ENCODE results near the gene PDGFD.

Gene PDGFD

DNA sequence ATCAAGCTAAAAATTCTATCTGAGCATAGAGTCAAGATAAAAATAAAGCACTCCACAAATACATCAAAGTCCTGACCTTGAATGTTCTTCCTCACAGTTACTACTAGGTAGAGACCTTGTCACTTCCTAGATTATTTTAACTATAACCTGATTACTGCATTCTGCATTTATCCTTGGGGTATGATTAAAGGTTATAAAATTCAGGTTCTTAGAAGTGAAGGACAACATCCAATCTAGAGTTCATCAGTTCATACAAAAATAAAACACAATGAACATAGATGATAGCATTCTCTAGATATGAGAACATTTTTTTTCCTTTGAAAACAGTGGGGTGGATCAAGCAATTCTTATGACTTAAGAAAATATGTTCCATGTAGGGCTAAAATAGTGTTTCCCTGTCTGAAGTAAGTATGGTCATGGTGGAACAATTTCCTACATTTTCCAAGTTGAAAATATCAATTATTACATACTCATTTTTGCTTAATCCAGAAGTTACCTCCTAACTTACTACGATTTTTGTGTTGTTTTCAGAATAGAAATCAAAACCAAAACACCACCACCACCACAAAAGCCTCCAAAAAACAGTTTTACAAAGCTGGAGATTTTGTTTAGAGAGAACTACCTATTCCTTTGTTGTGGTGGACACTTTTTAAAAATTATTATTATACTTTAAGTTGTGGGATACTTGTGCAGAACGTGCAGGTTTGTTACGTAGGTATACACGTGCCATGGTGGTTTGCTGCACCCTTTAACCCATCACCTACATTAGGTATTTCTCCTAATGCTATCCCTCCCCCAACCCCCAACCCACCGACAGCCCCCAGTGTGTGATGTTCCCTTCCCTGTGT, 239.6 kb downstream of the PDGFD start:
- TF ChIP-seq NFIC (IDR thresholded peaks at IDR 0.05) (no peak), FOXM1 (IDR thresholded peaks at IDR 0.05; ENCODE audit: borderline replicate concordance, low read depth) (no peak), ZBTB7A (IDR thresholded peaks at IDR 0.05; ENCODE audit: low read depth) (no peak), TEAD4 (IDR thresholded peaks at IDR 0.05) (no peak), TCF12 (IDR thresholded peaks at IDR 0.05; ENCODE audit: low read depth) (no peak), CREB1 (IDR thresholded peaks at IDR 0.05; ENCODE audit: low read depth) (no peak), EP300 (IDR thresholded peaks at IDR 0.05; ENCODE audit: borderline replicate concordance) (no peak), YY1 (IDR thresholded peaks at IDR 0.05; ENCODE audit: low read depth) (no peak), CEBPB (IDR thresholded peaks at IDR 0.05) (no peak), RAD21 (IDR thresholded peaks at IDR 0.05; ENCODE audit: low read depth) (no peak)
- TF ChIP-seq, protein P1, sequence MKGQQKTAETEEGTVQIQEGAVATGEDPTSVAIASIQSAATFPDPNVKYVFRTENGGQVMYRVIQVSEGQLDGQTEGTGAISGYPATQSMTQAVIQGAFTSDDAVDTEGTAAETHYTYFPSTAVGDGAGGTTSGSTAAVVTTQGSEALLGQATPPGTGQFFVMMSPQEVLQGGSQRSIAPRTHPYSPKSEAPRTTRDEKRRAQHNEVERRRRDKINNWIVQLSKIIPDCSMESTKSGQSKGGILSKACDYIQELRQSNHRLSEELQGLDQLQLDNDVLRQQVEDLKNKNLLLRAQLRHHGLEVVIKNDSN (IDR thresholded peaks at IDR 0.05): no peak
- TF ChIP-seq, protein P2, sequence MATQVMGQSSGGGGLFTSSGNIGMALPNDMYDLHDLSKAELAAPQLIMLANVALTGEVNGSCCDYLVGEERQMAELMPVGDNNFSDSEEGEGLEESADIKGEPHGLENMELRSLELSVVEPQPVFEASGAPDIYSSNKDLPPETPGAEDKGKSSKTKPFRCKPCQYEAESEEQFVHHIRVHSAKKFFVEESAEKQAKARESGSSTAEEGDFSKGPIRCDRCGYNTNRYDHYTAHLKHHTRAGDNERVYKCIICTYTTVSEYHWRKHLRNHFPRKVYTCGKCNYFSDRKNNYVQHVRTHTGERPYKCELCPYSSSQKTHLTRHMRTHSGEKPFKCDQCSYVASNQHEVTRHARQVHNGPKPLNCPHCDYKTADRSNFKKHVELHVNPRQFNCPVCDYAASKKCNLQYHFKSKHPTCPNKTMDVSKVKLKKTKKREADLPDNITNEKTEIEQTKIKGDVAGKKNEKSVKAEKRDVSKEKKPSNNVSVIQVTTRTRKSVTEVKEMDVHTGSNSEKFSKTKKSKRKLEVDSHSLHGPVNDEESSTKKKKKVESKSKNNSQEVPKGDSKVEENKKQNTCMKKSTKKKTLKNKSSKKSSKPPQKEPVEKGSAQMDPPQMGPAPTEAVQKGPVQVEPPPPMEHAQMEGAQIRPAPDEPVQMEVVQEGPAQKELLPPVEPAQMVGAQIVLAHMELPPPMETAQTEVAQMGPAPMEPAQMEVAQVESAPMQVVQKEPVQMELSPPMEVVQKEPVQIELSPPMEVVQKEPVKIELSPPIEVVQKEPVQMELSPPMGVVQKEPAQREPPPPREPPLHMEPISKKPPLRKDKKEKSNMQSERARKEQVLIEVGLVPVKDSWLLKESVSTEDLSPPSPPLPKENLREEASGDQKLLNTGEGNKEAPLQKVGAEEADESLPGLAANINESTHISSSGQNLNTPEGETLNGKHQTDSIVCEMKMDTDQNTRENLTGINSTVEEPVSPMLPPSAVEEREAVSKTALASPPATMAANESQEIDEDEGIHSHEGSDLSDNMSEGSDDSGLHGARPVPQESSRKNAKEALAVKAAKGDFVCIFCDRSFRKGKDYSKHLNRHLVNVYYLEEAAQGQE (IDR thresholded peaks at IDR 0.05; ENCODE audit: low read depth): no peak

DNA sequence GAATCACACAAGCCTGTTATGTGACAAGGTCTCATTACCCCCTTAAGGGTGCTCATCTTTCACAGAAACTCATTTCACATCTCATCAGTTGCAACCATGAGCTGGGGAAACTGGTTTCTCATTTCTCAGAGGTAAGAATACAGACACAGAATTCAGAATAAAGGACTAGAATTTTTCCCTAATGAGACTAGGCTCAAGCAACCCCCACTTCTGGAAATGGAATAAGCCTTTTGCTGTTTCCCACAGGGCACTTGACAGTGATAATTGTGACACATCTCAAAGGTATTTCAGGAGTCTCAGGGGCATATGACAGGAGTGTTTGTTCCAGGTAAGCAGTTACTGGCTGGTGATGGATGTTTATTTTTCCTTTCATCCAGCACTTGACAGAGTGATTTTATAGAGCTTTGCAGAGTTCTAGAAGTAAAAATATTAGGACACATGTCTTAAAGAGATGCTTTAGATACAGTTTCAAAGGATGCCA, 240.5 kb downstream of the PDGFD start:
- TF ChIP-seq TAF1 (IDR thresholded peaks at IDR 0.05; ENCODE audit: low read depth) (no peak), RAD21 (IDR thresholded peaks at IDR 0.05; ENCODE audit: low read depth) (no peak), FOXM1 (IDR thresholded peaks at IDR 0.05; ENCODE audit: borderline replicate concordance, low read depth) (no peak), EGR1 (IDR thresholded peaks at IDR 0.05) (no peak), TEAD4 (IDR thresholded peaks at IDR 0.05) (peak; percentile 51; the same call in 1 of the 2 replicates), TCF12 (IDR thresholded peaks at IDR 0.05; ENCODE audit: low read depth) (0 out of 2 replicates have a peak, but pooled peaks have one; percentile 23), CREB1 (IDR thresholded peaks at IDR 0.05; ENCODE audit: low read depth) (no peak), YY1 (IDR thresholded peaks at IDR 0.05; ENCODE audit: low read depth) (no peak), ZBTB7A (IDR thresholded peaks at IDR 0.05; ENCODE audit: low read depth) (no peak), NFIC (IDR thresholded peaks at IDR 0.05) (no peak), CEBPB (IDR thresholded peaks at IDR 0.05) (no peak), EP300 (IDR thresholded peaks at IDR 0.05; ENCODE audit: borderline replicate concordance) (peak; percentile 37; the same call in 1 of the 2 replicates)
- TF ChIP-seq, protein P3, sequence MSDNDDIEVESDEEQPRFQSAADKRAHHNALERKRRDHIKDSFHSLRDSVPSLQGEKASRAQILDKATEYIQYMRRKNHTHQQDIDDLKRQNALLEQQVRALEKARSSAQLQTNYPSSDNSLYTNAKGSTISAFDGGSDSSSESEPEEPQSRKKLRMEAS (IDR thresholded peaks at IDR 0.05): no peak
- TF ChIP-seq, protein P2 (IDR thresholded peaks at IDR 0.05; ENCODE audit: low read depth): no peak
- TF ChIP-seq, protein P1 (IDR thresholded peaks at IDR 0.05): no peak

GRCh38 chr11:103920933-103921332, 243.0 kb downstream of the PDGFD start:
- no peak for TF ChIP-seq RAD21 (IDR thresholded peaks at IDR 0.05; ENCODE audit: low read depth)
- no peak for TF ChIP-seq ZBTB7A (IDR thresholded peaks at IDR 0.05; ENCODE audit: low read depth)
- no peak for TF ChIP-seq EGR1 (IDR thresholded peaks at IDR 0.05)
- TF ChIP-seq YY1 (IDR thresholded peaks at IDR 0.05; ENCODE audit: low read depth): no peak
- TF ChIP-seq CEBPB (IDR thresholded peaks at IDR 0.05): no peak
- TF ChIP-seq, protein P2 (IDR thresholded peaks at IDR 0.05; ENCODE audit: low read depth): no peak
- TF ChIP-seq EP300 (IDR thresholded peaks at IDR 0.05; ENCODE audit: borderline replicate concordance): no peak
- TF ChIP-seq, protein P1 (IDR thresholded peaks at IDR 0.05): no peak
- TF ChIP-seq, protein P3 (IDR thresholded peaks at IDR 0.05): no peak
- no peak for TF ChIP-seq CREB1 (IDR thresholded peaks at IDR 0.05; ENCODE audit: low read depth)
- no peak for TF ChIP-seq TAF1 (IDR thresholded peaks at IDR 0.05; ENCODE audit: low read depth)
- TF ChIP-seq TEAD4 (IDR thresholded peaks at IDR 0.05): no peak
- TF ChIP-seq FOXM1 (IDR thresholded peaks at IDR 0.05; ENCODE audit: borderline replicate concordance, low read depth): no peak
- no peak for TF ChIP-seq NFIC (IDR thresholded peaks at IDR 0.05)

Data from Ishikawa (cell line).